PC-3 (cell line): ENCODE measurements around the gene TMSB4X. TPM values are rescaled to one million over a fixed set of nuclear protein-coding genes. Genes with fewer than 3 reads are reported as not detected.

ENCODE experiments used
- ATAC-seq: fragments of 200-7000 bp; cut with Tn5 transposase; 2 replicates; pipeline ENCODE4 v1.9.1; 2020; ENCODE audit warnings: mild to moderate bottlenecking, moderate library complexity
- BruUV-seq: library from RNA; stranded (reverse); fragments of 400-500 nt; replicated peaks from 2 replicates; lab custom pipeline; 2021; lab: Mats Ljungman, UMichigan
- CTCF ChIA-PET: fragments of 300-600 bp; sonication (Branson Sonifier 250); formaldehyde crosslinking; loops from one replicate; lab custom pipeline; 2022; ENCODE audit warnings: antibody characterized with exemption; lab: Charles Lee
- POLR2A ChIA-PET: fragments of 300-600 bp; sonication (Branson Sonifier 250); formaldehyde crosslinking; loops from one replicate; lab custom pipeline; 2022; ENCODE audit warnings: antibody characterized with exemption; ENCODE audit not compliant: unreplicated experiment; lab: Charles Lee
- DNase-seq: peaks from one replicate; pipeline ENCODE4 v3.0.0-alpha.2; 2015
- H2AFZ ChIP-seq: fragments of 300-600 bp; sonication (generic); 2 replicates; pipeline ENCODE4 v1.6.0; 2016; ENCODE audit warnings: antibody characterized with exemption, low read length
- H3F3A ChIP-seq: fragments of 300-600 bp; sonication (generic); one replicate; pipeline ENCODE4 v1.6.0; 2017; ENCODE audit warnings: antibody characterized with exemption, low read length, control low read depth, mild to moderate bottlenecking; ENCODE audit not compliant: unreplicated experiment
- H3K27ac ChIP-seq: fragments of 300-600 bp; sonication (generic); 2 replicates; pipeline ENCODE4 v1.5.1; 2016; ENCODE audit warnings: mild to moderate bottlenecking, low read length
- H3K27me3 ChIP-seq: fragments of 300-600 bp; sonication (generic); 2 replicates; pipeline ENCODE4 v1.6.1; 2016; ENCODE audit warnings: low read length, mixed read lengths
- H3K36me3 ChIP-seq: fragments of 300-600 bp; sonication (generic); 2 replicates; pipeline ENCODE4 v1.6.1; 2016; ENCODE audit warnings: low read depth, mixed run types, low read length, mixed read lengths
- H3K4me1 ChIP-seq: fragments of 300-600 bp; sonication (generic); 2 replicates; pipeline ENCODE4 v1.5.1; 2016; ENCODE audit warnings: low read length; ENCODE audit not compliant: insufficient read depth
- H3K4me2 ChIP-seq: fragments of 300-600 bp; sonication (generic); 2 replicates; pipeline ENCODE4 v1.6.0; 2016; ENCODE audit warnings: low read length
- H3K4me3 ChIP-seq: fragments of 300-600 bp; sonication (generic); 2 replicates; pipeline ENCODE4 v1.5.1; 2016; ENCODE audit warnings: mild to moderate bottlenecking, low read length, mixed read lengths
- H3K79me2 ChIP-seq: fragments of 300-600 bp; sonication (generic); 2 replicates; pipeline ENCODE4 v1.6.1; 2017; ENCODE audit warnings: low read length, mixed read lengths
- H3K9ac ChIP-seq: fragments of 300-600 bp; sonication (generic); 2 replicates; pipeline ENCODE4 v1.6.0; 2016; ENCODE audit warnings: mild to moderate bottlenecking, low read length
- H3K9me2 ChIP-seq: fragments of 300-600 bp; sonication (generic); replicated peaks from 2 replicates; pipeline ENCODE4 v1.6.1; 2016; ENCODE audit warnings: mixed run types, low read length, mixed read lengths
- H3K9me3 ChIP-seq: fragments of 300-600 bp; sonication (generic); 2 replicates; pipeline ENCODE4 v1.6.1; 2016; ENCODE audit warnings: low read length, mixed read lengths
- H4K20me1 ChIP-seq: fragments of 300-600 bp; sonication (generic); 2 replicates; pipeline ENCODE4 v1.6.1; 2016; ENCODE audit warnings: low read length, mixed read lengths
- EZH2 ChIP-seq: fragments of 300-600 bp; sonication (generic); IDR thresholded peaks from one replicate; pipeline ENCODE4 v1.6.1; 2017; ENCODE audit warnings: antibody characterized with exemption, mild to moderate bottlenecking, low read length; ENCODE audit not compliant: unreplicated experiment
- EZH2phosphoT487 ChIP-seq: fragments of 300-600 bp; sonication (generic); IDR thresholded peaks from 2 replicates; pipeline ENCODE4 v1.6.1; 2018; ENCODE audit warnings: mild to moderate bottlenecking, antibody characterized with exemption, low read length, borderline replicate concordance
- intact Hi-C: fragments of 100-400 bp; cut with micrococcal nuclease; formaldehyde crosslinking; loops from 2 replicates; pipeline ENCODE4 v1.9.0; 2023
- total RNA-seq: library from RNA; depleted of rRNA; stranded (reverse); fragments of >200 nt; gene quantifications from 2 replicates; pipeline ENCODE4 v1.2.3, GENCODE V29; 2014
- TF ChIP-seq, protein P1 (sequence below): fragments of 300-600 bp; sonication (generic); conservative IDR thresholded peaks from 2 replicates; pipeline ENCODE4 v1.5.1; 2017; ENCODE audit warnings: antibody characterized with exemption, low read depth, mild to moderate bottlenecking, low read length

The TMSB4X gene
- total RNA-seq, 1 experiment from 2014 or later: 2,159 TPM

DNA sequence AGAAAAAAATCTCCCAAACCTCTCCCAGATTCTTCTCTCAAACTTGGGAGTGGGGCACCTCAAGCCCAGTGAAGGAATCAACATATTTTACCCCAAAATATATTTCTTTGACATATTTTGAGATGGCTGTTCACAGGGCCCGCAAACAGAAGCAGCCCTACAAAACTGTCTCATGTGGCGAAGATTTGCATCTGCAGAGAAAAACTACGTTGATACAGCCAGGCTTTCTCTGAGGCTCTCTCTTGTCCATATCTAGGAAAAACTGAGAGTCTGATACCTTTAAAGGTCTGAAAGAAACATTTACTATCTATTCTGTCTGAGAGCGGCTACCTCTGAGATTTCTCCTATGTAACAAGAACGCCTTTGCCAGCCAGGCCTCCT is 23.3 kb upstream of the TMSB4X start:
- DNase-seq (no peak), ATAC-seq (no peak)
- intact Hi-C loops: no loop called here

DNA sequence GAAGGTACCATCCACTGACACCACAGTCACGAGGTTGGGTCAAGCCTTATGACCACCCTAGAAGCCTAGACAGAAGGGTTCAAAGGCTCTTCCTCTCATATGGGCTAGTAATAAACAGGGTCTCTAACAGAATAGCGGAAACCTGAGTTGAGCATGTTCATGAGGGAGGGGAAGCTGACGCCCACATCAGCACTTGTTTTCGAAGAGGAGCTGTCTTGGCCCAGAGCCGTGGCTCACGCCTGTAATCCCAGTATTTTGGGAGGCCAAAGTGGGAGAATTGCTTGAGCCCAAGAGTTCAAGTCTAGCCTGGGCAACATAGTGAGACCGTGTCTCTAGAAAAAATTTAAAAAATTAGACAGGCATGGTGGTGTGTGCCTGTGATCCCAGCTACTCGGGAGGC is 21.5 kb upstream of the TMSB4X start:
- Histone ChIP-seq H3K9ac (no peak overlapping the region), H3K79me2 (no peaks in the 10 kb centered on the region), H3K27me3 (no peaks in the 10 kb centered on the region), H3F3A (no peaks in the 10 kb centered on the region), H3K4me3 (no peak overlapping the region), H3K27ac (no peak overlapping the region), H3K36me3 (no peaks in the 10 kb centered on the region), H2AFZ (no peak overlapping the region), H3K4me2 (no peak overlapping the region), H4K20me1 (no peaks in the 10 kb centered on the region), H3K9me3 (no peaks in the 10 kb centered on the region), H3K4me1 (peaks cover 23% of the 10 kb centered on the region), H3K9me2 (no peaks in the 10 kb centered on the region)
- ChIA-PET CTCF (no interaction called here), POLR2A (no interaction called here)
- no peak for ATAC-seq
- intact Hi-C loops: no loop called here
- no peak for DNase-seq
- TF ChIP-seq, protein P1, sequence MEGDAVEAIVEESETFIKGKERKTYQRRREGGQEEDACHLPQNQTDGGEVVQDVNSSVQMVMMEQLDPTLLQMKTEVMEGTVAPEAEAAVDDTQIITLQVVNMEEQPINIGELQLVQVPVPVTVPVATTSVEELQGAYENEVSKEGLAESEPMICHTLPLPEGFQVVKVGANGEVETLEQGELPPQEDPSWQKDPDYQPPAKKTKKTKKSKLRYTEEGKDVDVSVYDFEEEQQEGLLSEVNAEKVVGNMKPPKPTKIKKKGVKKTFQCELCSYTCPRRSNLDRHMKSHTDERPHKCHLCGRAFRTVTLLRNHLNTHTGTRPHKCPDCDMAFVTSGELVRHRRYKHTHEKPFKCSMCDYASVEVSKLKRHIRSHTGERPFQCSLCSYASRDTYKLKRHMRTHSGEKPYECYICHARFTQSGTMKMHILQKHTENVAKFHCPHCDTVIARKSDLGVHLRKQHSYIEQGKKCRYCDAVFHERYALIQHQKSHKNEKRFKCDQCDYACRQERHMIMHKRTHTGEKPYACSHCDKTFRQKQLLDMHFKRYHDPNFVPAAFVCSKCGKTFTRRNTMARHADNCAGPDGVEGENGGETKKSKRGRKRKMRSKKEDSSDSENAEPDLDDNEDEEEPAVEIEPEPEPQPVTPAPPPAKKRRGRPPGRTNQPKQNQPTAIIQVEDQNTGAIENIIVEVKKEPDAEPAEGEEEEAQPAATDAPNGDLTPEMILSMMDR: no peak
- no peak for TF ChIP-seq EZH2phosphoT487
- no peak for TF ChIP-seq EZH2
- BruUV-seq: no TSS peak

More for the DNA sequence above, 23.3 kb upstream of the TMSB4X start:
- Histone ChIP-seq H2AFZ (no peak overlapping the region), H3K27ac (no peak overlapping the region), H3K4me1 (peaks cover 29% of the 10 kb centered on the region), H3K36me3 (no peaks in the 10 kb centered on the region), H3K4me2 (no peak overlapping the region), H3K79me2 (no peaks in the 10 kb centered on the region), H3K9me2 (no peaks in the 10 kb centered on the region), H3K9ac (no peak overlapping the region), H3F3A (no peaks in the 10 kb centered on the region), H3K27me3 (no peaks in the 10 kb centered on the region), H3K9me3 (no peaks in the 10 kb centered on the region), H3K4me3 (no peak overlapping the region), H4K20me1 (no peaks in the 10 kb centered on the region)
- no TSS peak for BruUV-seq
- ChIA-PET CTCF (no interaction called here), POLR2A (no interaction called here)
- TF ChIP-seq EZH2 (no peak), EZH2phosphoT487 (no peak)
- TF ChIP-seq, protein P1: no peak

DNA sequence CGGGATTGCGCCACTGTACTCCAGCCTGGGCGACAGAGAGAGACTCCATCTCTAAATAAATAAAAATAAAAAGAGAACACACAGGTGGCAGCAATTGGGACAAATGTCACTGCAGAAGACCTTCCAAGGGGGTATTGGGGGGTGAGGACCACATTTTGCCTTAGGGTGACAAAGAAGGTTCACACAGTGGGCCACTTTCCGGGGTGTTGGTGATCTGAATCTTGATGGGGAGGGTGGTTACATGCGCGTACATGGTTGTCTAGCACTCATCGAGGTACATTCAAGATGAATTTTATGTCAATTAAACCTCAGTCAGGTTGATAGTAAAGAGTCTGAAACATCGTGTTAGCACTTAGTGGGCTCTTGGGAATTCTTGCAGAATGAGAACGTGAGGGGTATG is 20.5 kb upstream of the TMSB4X start:
- TF ChIP-seq EZH2 (no peak), EZH2phosphoT487 (no peak)
- TF ChIP-seq, protein P1: no peak
- intact Hi-C loops: no loop called here

More for the DNA sequence above, 20.5 kb upstream of the TMSB4X start:
- Histone ChIP-seq H3F3A (no peaks in the 10 kb centered on the region), H3K9ac (no peak overlapping the region), H3K9me2 (no peaks in the 10 kb centered on the region), H3K36me3 (no peaks in the 10 kb centered on the region), H3K27ac (no peak overlapping the region), H4K20me1 (no peaks in the 10 kb centered on the region), H3K4me1 (peaks cover 19% of the 10 kb centered on the region), H2AFZ (no peak overlapping the region), H3K4me2 (no peak overlapping the region), H3K79me2 (no peaks in the 10 kb centered on the region), H3K9me3 (no peaks in the 10 kb centered on the region), H3K4me3 (no peak overlapping the region), H3K27me3 (no peaks in the 10 kb centered on the region)
- BruUV-seq: no TSS peak
- no peak for DNase-seq
- no peak for ATAC-seq
- CTCF ChIA-PET: interaction anchor here (0.6 kb wide), 1 partner anchor 20 kb away, joined by 3 read pairs; the partner anchor contains the start of gene TMSB4X
- POLR2A ChIA-PET: no interaction called here
